Ectodermal cell (in vitro differentiated cells): ENCODE data around the gene ZC3H7B.
"Not testable (repeated sequence)": the region's sequence is repeated elsewhere in the genome, so short reads cannot be mapped to it uniquely, and the experiment has no call there.

Experiments used
- H3K27ac ChIP-seq: 2 replicates; pipeline ENCODE4 v1.7.0; 2013; ENCODE audit warnings: mild to moderate bottlenecking, low read depth, low read length; ENCODE audit not compliant: insufficient read depth, poor library complexity, severe bottlenecking
- H3K27me3 ChIP-seq: 2 replicates; pipeline ENCODE4 v1.7.0; 2013; ENCODE audit warnings: mild to moderate bottlenecking, low read length; ENCODE audit not compliant: insufficient read depth, control insufficient read depth, poor library complexity, severe bottlenecking
- H3K36me3 ChIP-seq: one replicate; pipeline ENCODE4 v1.7.0; 2013; ENCODE audit warnings: low read length; ENCODE audit not compliant: control insufficient read depth, insufficient read depth
- H3K4me1 ChIP-seq: one replicate; pipeline ENCODE4 v1.7.0; 2013; ENCODE audit warnings: low read length; ENCODE audit not compliant: control insufficient read depth, insufficient read depth
- H3K4me3 ChIP-seq: 2 replicates; pipeline ENCODE4 v1.7.0; 2013; ENCODE audit warnings: low read depth, low read length, control low read depth; ENCODE audit not compliant: insufficient read depth
- H3K9me3 ChIP-seq: 2 replicates; pipeline ENCODE4 v1.7.0; 2013; ENCODE audit warnings: mild to moderate bottlenecking, low read length, moderate library complexity; ENCODE audit not compliant: control insufficient read depth
- WGBS, 2 experiments: methylation state at CpG; one replicate each; pipeline ENCODE4 v1.1.7; 2013; ENCODE audit warnings: missing lambda C conversion rate in 2 of 2; 5-methylcytosine and 5-hydroxymethylcytosine counted together

ZC3H7B gene

GRCh38 chr22:41285820-41286638 lies 15.3 kb upstream of the ZC3H7B start, which contains the start of gene RANGAP1:
Gene RANGAP1 (minus strand): TSS chr22:41286187. CDS start chr22:41281044, 5,143 bp downstream.
- H3K4me1 ChIP-seq, result peaks cover 19% of the 10 kb centered on the region
- 0% methylated on average over 77 of the region's 77 CpGs for WGBS, 2 experiments
- no peaks in the 10 kb centered on the region for H3K27me3 ChIP-seq

DNA sequence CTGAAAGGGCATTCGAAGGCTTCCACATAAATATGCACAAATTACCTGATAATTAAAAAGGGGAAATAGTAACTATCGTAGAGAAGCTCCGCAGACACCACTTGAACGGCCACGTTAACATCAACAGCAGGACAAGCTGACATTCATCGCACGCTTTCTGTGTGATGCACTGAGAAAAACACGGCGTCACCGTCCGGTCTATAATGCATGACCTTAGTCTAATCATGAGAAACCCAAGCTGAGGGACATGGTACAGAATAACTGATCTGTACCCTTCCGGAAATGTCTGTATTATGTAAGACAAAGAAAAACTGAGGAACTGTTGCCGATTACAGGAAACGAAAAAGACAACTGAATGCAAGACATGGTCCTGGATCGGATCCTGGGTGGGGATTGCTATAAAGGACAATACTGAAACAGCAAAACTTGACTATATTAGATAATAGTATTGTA lies 14.7 kb upstream of the ZC3H7B start:
- no peaks in the 10 kb centered on the region for H3K27me3 ChIP-seq
- no peaks in the 10 kb centered on the region for H3K9me3 ChIP-seq
- H3K36me3 ChIP-seq, result no peaks in the 10 kb centered on the region
- H3K27ac ChIP-seq, result no peak overlapping the region
- H3K4me1 ChIP-seq, result peaks cover 21% of the 10 kb centered on the region
- WGBS, 2 experiments, result 66 to 67% methylated on average over 15 of the region's 15 CpGs
- H3K4me3 ChIP-seq, result peak overlapping the region; percentile 92

More at GRCh38 chr22:41285820-41286638, 15.3 kb upstream of the ZC3H7B start, which contains the start of gene RANGAP1:
- Histone ChIP-seq H3K9me3 (no peaks in the 10 kb centered on the region), H3K27ac (peak within 1 kb of the TSS; percentile 87), H3K4me3 (peak within 1 kb of the TSS; percentile 92), H3K36me3 (peaks cover 6% of the 10 kb centered on the region)

DNA sequence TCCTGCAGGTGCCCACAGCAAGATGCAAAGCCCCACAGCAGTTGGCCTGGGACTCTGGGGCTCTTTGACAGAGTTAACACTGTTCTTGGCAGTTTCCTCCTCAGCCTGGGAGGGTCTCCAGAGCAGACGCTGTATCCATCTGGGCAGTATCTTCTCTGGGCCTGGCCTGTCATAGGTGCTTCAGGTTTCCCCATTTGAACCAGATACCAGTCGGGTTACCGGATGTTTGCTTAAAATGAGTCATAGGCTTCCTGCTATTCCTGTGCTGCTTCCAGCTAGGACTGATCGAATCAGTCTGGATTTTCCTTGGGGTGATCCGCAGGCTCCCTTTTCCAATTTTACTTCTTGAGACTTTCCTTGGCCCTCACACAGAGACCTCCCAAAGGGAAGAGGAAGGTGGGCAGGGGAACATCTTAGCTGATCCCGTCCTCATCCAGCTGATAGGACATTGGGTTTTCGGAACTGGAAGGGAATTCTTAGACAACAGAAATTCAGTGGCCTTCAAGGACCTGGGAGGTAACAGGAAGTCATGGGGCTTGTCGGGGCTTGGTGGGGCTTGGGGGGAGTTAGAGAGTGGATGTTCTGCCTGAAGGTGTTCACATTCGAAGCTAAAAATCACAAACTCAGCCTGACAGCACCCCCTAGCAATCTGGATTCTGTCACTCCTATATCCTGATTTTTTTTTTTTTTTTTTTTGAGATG lies 12.9 kb upstream of the ZC3H7B start:
- Histone ChIP-seq H3K27ac (no peak overlapping the region), H3K36me3 (no peaks in the 10 kb centered on the region), H3K4me1 (peaks cover 21% of the 10 kb centered on the region), H3K9me3 (no peaks in the 10 kb centered on the region), H3K27me3 (no peaks in the 10 kb centered on the region), H3K4me3 (no peak overlapping the region)
- whole genome bisulfite sequencing, 2 experiments, result 70 to 79% methylated on average over 8 to 9 of the region's 9 CpGs

- 89% methylated on average over 1 of the region's 1 CpG for WGBS, 2 experiments
- H3K9me3 ChIP-seq, result no peaks in the 10 kb centered on the region
- no peak overlapping the region for H3K4me3 ChIP-seq
- H3K36me3 ChIP-seq, result no peaks in the 10 kb centered on the region
- no peaks in the 10 kb centered on the region for H3K27me3 ChIP-seq
- H3K4me1 ChIP-seq, result peaks cover 17% of the 10 kb centered on the region
- H3K27ac ChIP-seq, result no peak overlapping the region
These were observed 11.7 kb upstream of the ZC3H7B start for GRCh38 chr22:41289671-41290070.

GRCh38 chr22:41290262-41291221 lies 10.8 kb upstream of the ZC3H7B start:
- 68 to 72% methylated on average over 8 of the region's 8 CpGs for WGBS, 2 experiments
- H3K27ac ChIP-seq, result peak overlapping the region; percentile 73
- no peaks in the 10 kb centered on the region for H3K27me3 ChIP-seq
- no peaks in the 10 kb centered on the region for H3K9me3 ChIP-seq
- no peak overlapping the region for H3K4me3 ChIP-seq
- H3K4me1 ChIP-seq, result peaks cover 12% of the 10 kb centered on the region
- H3K36me3 ChIP-seq, result no peaks in the 10 kb centered on the region

- not testable (repeated sequence) for H3K27me3 ChIP-seq, H3K36me3 ChIP-seq, H3K9me3 ChIP-seq, H3K4me3 ChIP-seq, H3K27ac ChIP-seq, H3K4me1 ChIP-seq
- 92 to 96% methylated on average over 7 to 13 of the region's 28 CpGs for WGBS, 2 experiments
These were observed 6.5 kb upstream of the ZC3H7B start for GRCh38 chr22:41294816-41295215.

GRCh38 chr22:41296826-41297667 lies 4.3 kb upstream of the ZC3H7B start:
- Histone ChIP-seq H3K36me3 (no peaks in the 10 kb centered on the region), H3K9me3 (no peaks in the 10 kb centered on the region), H3K4me1 (peaks cover 7% of the 10 kb centered on the region), H3K27ac (no peak overlapping the region), H3K4me3 (no peak overlapping the region), H3K27me3 (no peaks in the 10 kb centered on the region)
- WGBS, 2 experiments, result 93 to 95% methylated on average over 9 of the region's 9 CpGs

DNA sequence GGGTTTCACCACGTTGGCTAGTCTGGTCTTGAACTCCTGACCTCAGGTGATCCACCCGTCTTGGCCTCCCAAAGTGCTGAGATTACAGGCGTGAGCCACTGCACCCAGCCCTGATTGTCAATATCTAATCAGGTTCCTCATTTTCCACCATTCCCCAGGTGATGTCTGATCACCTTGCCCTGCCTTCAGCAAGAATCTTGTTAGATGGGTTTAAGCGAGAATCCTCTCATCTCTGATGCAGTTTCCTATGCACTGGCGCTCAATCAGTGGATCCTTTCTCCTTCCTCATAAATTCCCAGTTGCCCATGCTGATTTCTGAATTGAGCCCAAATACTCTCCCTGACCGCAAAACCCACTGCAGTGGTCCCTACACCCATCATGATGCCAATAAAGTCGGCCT lies 664 bp upstream of the ZC3H7B start:
- H3K4me3 ChIP-seq, result peak overlapping the region; percentile 86
- H3K36me3 ChIP-seq, result no peaks in the 10 kb centered on the region
- H3K27me3 ChIP-seq, result no peaks in the 10 kb centered on the region
- H3K4me1 ChIP-seq, result peaks cover 13% of the 10 kb centered on the region
- WGBS, 2 experiments, result 73 to 79% methylated on average over 7 of the region's 7 CpGs
- H3K9me3 ChIP-seq, result no peaks in the 10 kb centered on the region
- no peak overlapping the region for H3K27ac ChIP-seq
